HEK293T (cell line): ENCODE data around the gene OSER1.

Experiments
- CTCF ChIA-PET: fragments of 350-600 bp; formaldehyde crosslinking; extraction: SDS; loops from one replicate; lab custom pipeline; 2021; ENCODE audit warnings: antibody characterized with exemption, inconsistent platforms; lab: Yijun Ruan, JAX
- POLR2A ChIA-PET: fragments of 350-600 bp; formaldehyde crosslinking; extraction: SDS; loops from one replicate; lab custom pipeline; 2020; ENCODE audit warnings: antibody characterized with exemption, inconsistent platforms; lab: Yijun Ruan, JAX
- DNase-seq: peaks from one replicate; pipeline ENCODE4 v3.0.0; 2012; ENCODE audit warnings: mixed read lengths; ENCODE audit errors: extremely low spot score
- ARNT ChIP-seq: fragments of 450-650 bp; IDR thresholded peaks from 2 replicates; pipeline ENCODE4 v1.6.1; 2017; ENCODE audit warnings: mild to moderate bottlenecking
- BHLHE40 ChIP-seq: fragments of 450-650 bp; IDR thresholded peaks from 2 replicates; pipeline ENCODE4 v1.6.1; 2016; ENCODE audit warnings: mild to moderate bottlenecking, moderate library complexity, borderline replicate concordance
- CTBP1 ChIP-seq: fragments of 450-650 bp; IDR thresholded peaks from 2 replicates; pipeline ENCODE4 v1.6.1; 2016; ENCODE audit warnings: borderline replicate concordance
- ELF4 ChIP-seq: fragments of 450-650 bp; IDR thresholded peaks from 2 replicates; pipeline ENCODE4 v1.6.1; 2017; ENCODE audit warnings: antibody characterized with exemption
- FOXA1 ChIP-seq: fragments of 450-650 bp; IDR thresholded peaks from 2 replicates; pipeline ENCODE4 v1.6.1; 2016; ENCODE audit warnings: mild to moderate bottlenecking
- FOXK2 ChIP-seq: fragments of 450-650 bp; IDR thresholded peaks from 2 replicates; pipeline ENCODE4 v1.6.1; 2016; ENCODE audit warnings: mild to moderate bottlenecking
- FOXM1 ChIP-seq: fragments of 450-650 bp; IDR thresholded peaks from 2 replicates; pipeline ENCODE4 v1.6.1; 2017; ENCODE audit warnings: mild to moderate bottlenecking, borderline replicate concordance
- HDGF ChIP-seq: fragments of 450-650 bp; IDR thresholded peaks from 2 replicates; pipeline ENCODE4 v1.6.1; 2017; ENCODE audit warnings: antibody characterized with exemption, borderline replicate concordance
- L3MBTL2 ChIP-seq: fragments of 450-650 bp; conservative IDR thresholded peaks from 2 replicates; pipeline ENCODE4 v1.6.1; 2016; ENCODE audit warnings: mild to moderate bottlenecking
- LEF1 ChIP-seq: fragments of 450-650 bp; IDR thresholded peaks from 2 replicates; pipeline ENCODE4 v1.6.1; 2017; ENCODE audit warnings: mild to moderate bottlenecking, borderline replicate concordance
- NFRKB ChIP-seq: fragments of 450-650 bp; IDR thresholded peaks from 2 replicates; pipeline ENCODE4 v1.6.1; 2016; ENCODE audit warnings: mild to moderate bottlenecking, moderate library complexity
- PKNOX1 ChIP-seq: fragments of 450-650 bp; IDR thresholded peaks from 2 replicates; pipeline ENCODE4 v1.6.1; 2016
- SP1 ChIP-seq: fragments of 450-650 bp; IDR thresholded peaks from 2 replicates; pipeline ENCODE4 v1.6.1; 2017
- SUZ12 ChIP-seq: fragments of 450-650 bp; IDR thresholded peaks from 2 replicates; pipeline ENCODE4 v1.6.1; 2016; ENCODE audit warnings: mild to moderate bottlenecking
- TARDBP ChIP-seq: fragments of 450-650 bp; IDR thresholded peaks from 2 replicates; pipeline ENCODE4 v1.6.1; 2016
- ZNF384 ChIP-seq: fragments of 450-650 bp; IDR thresholded peaks from 2 replicates; pipeline ENCODE4 v1.6.1; 2016

The OSER1 gene

GRCh38 chr20:44186201-44186600 is 24.4 kb downstream of the OSER1 start:
- no peak for TF ChIP-seq ELF4
- TF ChIP-seq SP1 = no peak
- TF ChIP-seq HDGF = no peak
- TF ChIP-seq TARDBP = no peak
- TF ChIP-seq SUZ12 = no peak
- TF ChIP-seq BHLHE40 = no peak
- no peak for TF ChIP-seq PKNOX1
- TF ChIP-seq ZNF384 = no peak
- DNase-seq = no peak
- ChIA-PET CTCF (no interaction called here), POLR2A (no interaction called here)

GRCh38 chr20:44185574-44185973 is 25.0 kb downstream of the OSER1 start:
- ChIA-PET CTCF (no interaction called here), POLR2A (no interaction called here)
- no peak for TF ChIP-seq NFRKB
- TF ChIP-seq FOXM1 = no peak
- no peak for TF ChIP-seq SUZ12
- TF ChIP-seq BHLHE40 = no peak
- no peak for TF ChIP-seq L3MBTL2
- TF ChIP-seq TARDBP = no peak
- no peak for TF ChIP-seq ARNT
- DNase-seq = no peak

- CTCF ChIA-PET = no interaction called here
- TF ChIP-seq TARDBP = no peak
- TF ChIP-seq LEF1 = no peak
- TF ChIP-seq SP1 = no peak
- TF ChIP-seq SUZ12 = no peak
- no peak for TF ChIP-seq PKNOX1
- no peak for TF ChIP-seq FOXM1
- no peak for TF ChIP-seq BHLHE40
- no peak for TF ChIP-seq ELF4
- no peak for TF ChIP-seq ZNF384
- no peak for TF ChIP-seq FOXA1
- no peak for TF ChIP-seq NFRKB
- TF ChIP-seq L3MBTL2 = no peak
- TF ChIP-seq CTBP1 = no peak
- TF ChIP-seq FOXK2 = no peak
- no peak for TF ChIP-seq HDGF
- no peak for TF ChIP-seq ARNT
- POLR2A ChIA-PET = no interaction called here
These were observed 27.3 kb downstream of the OSER1 start for GRCh38 chr20:44183282-44183681.

GRCh38 chr20:44182863-44183262 is 27.7 kb downstream of the OSER1 start:
- no peak for DNase-seq
- ChIA-PET CTCF (no interaction called here), POLR2A (no interaction called here)
- TF ChIP-seq FOXK2 (no peak), FOXA1 (no peak), ELF4 (no peak), PKNOX1 (no peak), L3MBTL2 (no peak), TARDBP (no peak), ZNF384 (no peak), CTBP1 (no peak), HDGF (no peak), FOXM1 (no peak), NFRKB (no peak), ARNT (no peak), LEF1 (no peak), SUZ12 (no peak), SP1 (no peak), BHLHE40 (no peak)

More at GRCh38 chr20:44183282-44183681, 27.3 kb downstream of the OSER1 start:
- no peak for DNase-seq

GRCh38 chr20:44182135-44182765 is 28.3 kb downstream of the OSER1 start:
- POLR2A ChIA-PET = no interaction called here
- CTCF ChIA-PET = interaction anchor here (1.1 kb wide), 1 partner anchor 8 kb away, joined by 3 read pairs; no protein-coding TSS in a partner anchor
- DNase-seq = no peak
- TF ChIP-seq BHLHE40 (no peak), FOXA1 (no peak), NFRKB (no peak), L3MBTL2 (no peak), CTBP1 (no peak), FOXK2 (no peak), PKNOX1 (no peak), ZNF384 (no peak)

- ChIA-PET CTCF (interaction anchor here (1.1 kb wide), 1 partner anchor 8 kb away, joined by 3 read pairs; no protein-coding TSS in a partner anchor), POLR2A (no interaction called here)
- no peak for DNase-seq
- no peak for TF ChIP-seq TARDBP
- TF ChIP-seq FOXK2 = no peak
- no peak for TF ChIP-seq CTBP1
- TF ChIP-seq FOXM1 = no peak
- no peak for TF ChIP-seq ELF4
- no peak for TF ChIP-seq ZNF384
- TF ChIP-seq PKNOX1 = no peak
- TF ChIP-seq SUZ12 = no peak
- TF ChIP-seq HDGF = no peak
- TF ChIP-seq NFRKB = no peak
- TF ChIP-seq ARNT = no peak
- TF ChIP-seq L3MBTL2 = no peak
- no peak for TF ChIP-seq LEF1
These were observed 29.0 kb downstream of the OSER1 start for GRCh38 chr20:44181611-44182010.
